Pulmonary artery endothelial cell (primary cell): ENCODE measurements around the gene MYO1E. TPM values are rescaled to one million over a fixed set of nuclear protein-coding genes. Genes with fewer than 3 reads are reported as not detected.

Experiments used
- DNase-seq: peaks from one replicate; pipeline ENCODE4 v3.0.0-alpha.2; 2011; ENCODE audit warnings: low read depth, low spot score
- total RNA-seq: library from RNA; depleted of rRNA; stranded (reverse); fragments of >200 nt; gene quantifications from 2 replicates; pipeline ENCODE4 v1.2.3, GENCODE V29; 2014

MYO1E gene
- total RNA-seq, 1 donor from 2014 or later: 117 TPM

- DNase-seq: no peak
Measured at GRCh38 chr15:59268168-59268851, 104.4 kb downstream of the MYO1E start.

GRCh38 chr15:59266028-59266427 is 106.6 kb downstream of the MYO1E start:
- DNase-seq: no peak

- DNase-seq: no peak
Measured at GRCh38 chr15:59262316-59262715, 110.4 kb downstream of the MYO1E start.

- DNase-seq: no peak
Measured at GRCh38 chr15:59260090-59260489, 112.6 kb downstream of the MYO1E start.

- no peak for DNase-seq
Measured at GRCh38 chr15:59259137-59259943, 113.3 kb downstream of the MYO1E start.

- DNase-seq: no peak
Measured at GRCh38 chr15:59258317-59258716, 114.4 kb downstream of the MYO1E start.

- no peak for DNase-seq
Measured at GRCh38 chr15:59257140-59257539, 115.5 kb downstream of the MYO1E start.

- DNase-seq: no peak
Measured at GRCh38 chr15:59256482-59256881, 116.2 kb downstream of the MYO1E start.

GRCh38 chr15:59255680-59256336 is 116.9 kb downstream of the MYO1E start:
- no peak for DNase-seq

- no peak for DNase-seq
Measured at GRCh38 chr15:59252137-59252536, 120.5 kb downstream of the MYO1E start.

- DNase-seq: no peak
Measured at GRCh38 chr15:59251001-59251845, 121.4 kb downstream of the MYO1E start.

GRCh38 chr15:59250249-59250648 is 122.4 kb downstream of the MYO1E start:
- DNase-seq: no peak

- DNase-seq: no peak
Measured at GRCh38 chr15:59249816-59250215, 122.9 kb downstream of the MYO1E start.

- peak; percentile 49 for DNase-seq
Measured at GRCh38 chr15:59247364-59247763, 125.3 kb downstream of the MYO1E start.

GRCh38 chr15:59245559-59245958 is 127.1 kb downstream of the MYO1E start:
- DNase-seq: no peak

GRCh38 chr15:59244337-59244736 is 128.3 kb downstream of the MYO1E start:
- DNase-seq: no peak

GRCh38 chr15:59243622-59244021 is 129.0 kb downstream of the MYO1E start:
- no peak for DNase-seq

- DNase-seq: no peak
Measured at GRCh38 chr15:59242649-59243048, 130.0 kb downstream of the MYO1E start.

GRCh38 chr15:59240036-59240435 is 132.6 kb downstream of the MYO1E start:
- no peak for DNase-seq

GRCh38 chr15:59237924-59238331 is 134.7 kb downstream of the MYO1E start:
- no peak for DNase-seq

- peak; percentile 41 for DNase-seq
Measured at GRCh38 chr15:59237119-59237855, 135.4 kb downstream of the MYO1E start.
